A549 (cell line): ENCODE results near the gene NLK.

Experiments
- BHLHE40 ChIP-seq: IDR thresholded peaks from 2 replicates; pipeline ENCODE4 v1.6.1; 2012; ENCODE audit warnings: low read depth, low read length, inconsistent platforms
- CTCF ChIP-seq: fragments of >200 bp; sonication (Bioruptor Twin); formaldehyde crosslinking; IDR thresholded peaks from 3 replicates; pipeline ENCODE4 v1.5.1; 2016
- ESRRA ChIP-seq: fragments of 150-350 bp; IDR thresholded peaks from 2 replicates; pipeline ENCODE4 v1.6.1; 2014; ENCODE audit warnings: mild to moderate bottlenecking, low read length, borderline replicate concordance
- MAX ChIP-seq: IDR thresholded peaks from 2 replicates; pipeline ENCODE4 v1.6.1; 2012
- POLR2A ChIP-seq: IDR thresholded peaks from 2 replicates; pipeline ENCODE4 v1.6.1; 2012; ENCODE audit warnings: mild to moderate bottlenecking, low read length
- SMC3 ChIP-seq: fragments of >200 bp; sonication (Bioruptor Twin); formaldehyde crosslinking; IDR thresholded peaks from 3 replicates; pipeline ENCODE4 v1.6.1; 2018; ENCODE audit warnings: inconsistent platforms
- ZFP36 ChIP-seq: fragments of 450-650 bp; IDR thresholded peaks from 2 replicates; pipeline ENCODE4 v1.6.1; 2014; ENCODE audit warnings: borderline replicate concordance; ENCODE audit not compliant: partially characterized antibody

GRCh38 chr17:28055546-28056275 lies 13.2 kb downstream of the NLK start:
- no peak for TF ChIP-seq POLR2A
- TF ChIP-seq ESRRA: no peak
- no peak for TF ChIP-seq BHLHE40
- no peak for TF ChIP-seq CTCF
- TF ChIP-seq SMC3: no peak
- TF ChIP-seq MAX: no peak
- no peak for TF ChIP-seq ZFP36
